C4-2B (cell line): ENCODE measurements around the gene WFIKKN2.

Experiments
- CTCF ChIP-seq: fragments of 450-650 bp; conservative IDR thresholded peaks from 2 replicates; pipeline ENCODE4 v1.5.1; 2017; ENCODE audit warnings: mild to moderate bottlenecking
- ZFX ChIP-seq: fragments of 450-650 bp; IDR thresholded peaks from 2 replicates; pipeline ENCODE4 v1.6.1; 2017

- TF ChIP-seq CTCF (no peak), ZFX (no peak)
Measured at GRCh38 chr17:50841277-50841948, 6.0 kb downstream of the WFIKKN2 start.
